Colonic mucosa (tissue), 4 donors: Measurements from ENCODE around the gene RAPGEF6. TPM values are rescaled to one million over a fixed set of nuclear protein-coding genes. Genes with fewer than 3 reads are reported as not detected.

Experiments used
- DNase-seq: peaks from one replicate; pipeline ENCODE4 v3.0.0-alpha.2; 2020
- H3K27ac ChIP-seq: fragments of 200-600 bp; one replicate; pipeline ENCODE4 v1.8.0; 2021
- H3K27me3 ChIP-seq: fragments of 200-600 bp; one replicate; pipeline ENCODE4 v1.8.0; 2021
- H3K36me3 ChIP-seq: fragments of 200-600 bp; one replicate; pipeline ENCODE4 v1.8.0; 2021
- H3K4me1 ChIP-seq: fragments of 200-600 bp; one replicate; pipeline ENCODE4 v1.8.0; 2021; ENCODE audit warnings: mild to moderate bottlenecking
- H3K4me3 ChIP-seq: fragments of 200-600 bp; one replicate; pipeline ENCODE4 v1.8.0; 2021
- H3K9ac ChIP-seq, 2 donors: one replicate each; pipeline ENCODE4 v1.7.0; 2013; ENCODE audit warnings: control low read depth in 2 of 2, low read depth in 2 of 2, low read length in 2 of 2
- H3K9me3 ChIP-seq: fragments of 200-600 bp; one replicate; pipeline ENCODE4 v1.8.0; 2021
- CTCF ChIP-seq: fragments of 200-600 bp; IDR thresholded peaks from one replicate; pipeline ENCODE4 v1.8.0; 2022; ENCODE audit warnings: antibody characterized with exemption, mild to moderate bottlenecking
- intact Hi-C: fragments of 100-400 bp; cut with DNase I; formaldehyde crosslinking; loops from one replicate; pipeline ENCODE4 v1.14.1; 2022
- total RNA-seq, 2 donors: library from RNA; stranded (reverse); fragmentation: NEBNext Ultra II Directional in 1 of 2; extraction: Animal tissue kit (Norgen Biotek cat#: 25700) in 1 of 2; gene quantifications; one replicate each; pipeline ENCODE4 v1.2.1, GENCODE V29; 2021
- donor health status: healthy.
- donor health status: DM: no; HTN: no; CAD: no.
- donor health status: DM: no; HTN: no; CAD: no.

The RAPGEF6 gene
- total RNA-seq, 2 donors from 2014 or later = 14.9 to 16.2 TPM

GRCh38 chr5:131589510-131590348, 45.3 kb downstream of the RAPGEF6 start:
- H3K27ac ChIP-seq = no peak overlapping the region
- no peaks in the 10 kb centered on the region for H3K4me1 ChIP-seq
- intact Hi-C loops = loop anchor here (2.0 to 5.0 kb wide), 2 partner anchors 203 to 419 kb away; no protein-coding TSS in a partner anchor
- DNase-seq = peak; percentile 38
- H3K4me3 ChIP-seq = no peak overlapping the region
- peak; percentile 81 for TF ChIP-seq CTCF
- no peaks in the 10 kb centered on the region for H3K27me3 ChIP-seq
- no peaks in the 10 kb centered on the region for H3K9me3 ChIP-seq
- H3K9ac ChIP-seq = no peak overlapping the region
- H3K36me3 ChIP-seq = no peaks in the 10 kb centered on the region

DNA sequence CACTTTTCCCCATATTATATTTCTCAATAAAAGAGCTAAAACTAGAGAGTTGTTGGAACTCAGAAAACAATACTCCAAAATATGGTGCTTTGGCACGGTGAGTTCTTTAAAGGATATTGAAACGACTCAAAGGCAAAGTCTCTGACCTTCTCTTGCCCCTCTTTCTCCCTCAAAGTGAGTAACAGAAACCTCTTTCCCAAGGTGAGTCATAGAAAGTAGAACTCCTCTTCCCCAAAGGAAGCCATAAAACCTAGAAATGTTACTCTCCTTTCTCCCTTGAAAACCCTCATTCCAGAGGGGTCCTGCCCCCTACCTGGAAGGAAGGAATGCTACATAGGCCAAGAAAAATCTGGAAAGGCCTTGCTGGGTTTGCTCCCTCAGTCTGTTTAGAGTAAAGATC, 47.5 kb downstream of the RAPGEF6 start:
- Histone ChIP-seq H3K9ac (no peak overlapping the region), H3K27ac (no peak overlapping the region), H3K27me3 (no peaks in the 10 kb centered on the region), H3K36me3 (no peaks in the 10 kb centered on the region), H3K4me1 (no peaks in the 10 kb centered on the region), H3K4me3 (no peak overlapping the region), H3K9me3 (no peaks in the 10 kb centered on the region)
- TF ChIP-seq CTCF = no peak
- intact Hi-C loops = loop anchor here (5.0 kb wide), 1 partner anchor 205 kb away; no protein-coding TSS in a partner anchor
- DNase-seq = no peak

DNA sequence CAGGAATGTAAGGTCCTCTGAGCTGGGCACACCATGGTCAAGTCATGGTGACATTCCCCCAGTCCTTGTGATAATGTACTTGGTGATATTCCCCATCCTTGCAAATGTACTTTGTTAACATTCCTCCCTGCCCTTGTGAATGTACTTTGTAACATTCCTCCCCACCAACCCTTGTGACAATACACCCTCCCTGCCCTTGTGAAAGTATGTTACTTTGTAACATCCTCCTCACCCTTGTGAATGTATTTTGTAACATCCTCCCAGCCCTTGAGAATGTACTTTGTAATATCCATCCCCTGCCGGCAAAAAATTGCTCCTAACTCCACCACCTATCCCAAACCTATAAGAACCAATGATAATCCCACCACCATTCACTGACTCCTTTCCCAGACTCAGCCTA, 53.3 kb downstream of the RAPGEF6 start:
- no peak for TF ChIP-seq CTCF

DNA sequence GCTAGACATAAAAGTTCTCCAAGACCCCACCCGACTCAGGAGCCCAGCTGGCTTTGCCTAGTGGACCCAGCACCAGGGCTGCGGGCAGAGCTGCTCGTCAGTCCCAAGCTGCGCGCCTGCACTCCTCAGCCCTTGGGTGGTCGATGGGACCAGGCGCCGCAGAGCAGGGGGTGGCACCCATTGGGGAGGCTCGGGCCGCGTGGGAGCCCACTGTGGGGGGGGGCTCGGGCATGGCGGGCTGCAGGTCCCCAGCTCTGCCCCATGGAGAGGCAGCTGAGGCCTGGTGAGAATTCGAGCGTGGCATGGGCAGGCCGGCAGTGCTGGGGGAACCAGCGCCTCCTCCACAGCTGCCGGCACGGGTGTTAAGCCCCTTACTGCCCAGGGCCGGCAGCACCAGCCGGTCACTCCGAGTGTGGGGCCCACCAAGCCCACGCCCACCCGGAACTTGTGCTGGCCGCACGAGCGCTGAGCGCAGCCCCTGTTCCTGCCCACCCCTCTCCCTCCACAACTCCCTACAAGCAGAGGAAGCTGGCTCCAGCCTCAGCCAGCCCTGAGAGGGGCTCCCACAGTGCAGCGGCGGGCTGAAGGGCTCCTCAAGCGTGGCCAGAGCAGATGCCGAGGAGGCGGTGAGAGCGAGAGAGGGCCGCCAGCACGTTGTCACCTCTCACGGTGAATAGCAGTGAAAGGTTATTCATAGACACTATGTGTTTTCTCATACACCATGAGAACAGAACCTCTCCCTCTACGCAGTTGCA, 54.9 kb downstream of the RAPGEF6 start:
- no peak for TF ChIP-seq CTCF
- no peak overlapping the region for H3K27ac ChIP-seq
- no peaks in the 10 kb centered on the region for H3K9me3 ChIP-seq
- H3K27me3 ChIP-seq = no peaks in the 10 kb centered on the region
- no peak overlapping the region for H3K9ac ChIP-seq
- no peaks in the 10 kb centered on the region for H3K4me1 ChIP-seq
- no peak for DNase-seq
- H3K4me3 ChIP-seq = no peak overlapping the region
- H3K36me3 ChIP-seq = no peaks in the 10 kb centered on the region
- intact Hi-C loops = no loop called here

More for the DNA sequence above, 53.3 kb downstream of the RAPGEF6 start:
- intact Hi-C loops = no loop called here
- no peaks in the 10 kb centered on the region for H3K36me3 ChIP-seq
- H3K27me3 ChIP-seq = no peaks in the 10 kb centered on the region
- no peak overlapping the region for H3K27ac ChIP-seq
- no peaks in the 10 kb centered on the region for H3K9me3 ChIP-seq
- H3K4me1 ChIP-seq = no peaks in the 10 kb centered on the region
- H3K4me3 ChIP-seq = no peak overlapping the region
- H3K9ac ChIP-seq = no peak overlapping the region
- DNase-seq = no peak

GRCh38 chr5:131575660-131576227, 59.3 kb downstream of the RAPGEF6 start:
- no peak overlapping the region for H3K27ac ChIP-seq
- intact Hi-C loops = no loop called here
- no peak for TF ChIP-seq CTCF
- H3K4me3 ChIP-seq = no peak overlapping the region
- no peaks in the 10 kb centered on the region for H3K27me3 ChIP-seq
- H3K36me3 ChIP-seq = no peaks in the 10 kb centered on the region
- no peak for DNase-seq
- H3K4me1 ChIP-seq = no peaks in the 10 kb centered on the region
- no peaks in the 10 kb centered on the region for H3K9me3 ChIP-seq
- no peak overlapping the region for H3K9ac ChIP-seq
